GM18867 (cell line): Measurements from ENCODE around the gene BCAR1.
"Not testable (repeated sequence)": the region's sequence is repeated elsewhere in the genome, so short reads cannot be mapped to it uniquely, and the experiment has no call there.

Experiments used
- ATAC-seq: cut with Tn5 transposase; IDR thresholded peaks from one replicate; pipeline ENCODE4 v1.9.1; 2021; ENCODE audit warnings: mild to moderate bottlenecking, moderate library complexity; ENCODE audit not compliant: unreplicated experiment

The BCAR1 gene

DNA sequence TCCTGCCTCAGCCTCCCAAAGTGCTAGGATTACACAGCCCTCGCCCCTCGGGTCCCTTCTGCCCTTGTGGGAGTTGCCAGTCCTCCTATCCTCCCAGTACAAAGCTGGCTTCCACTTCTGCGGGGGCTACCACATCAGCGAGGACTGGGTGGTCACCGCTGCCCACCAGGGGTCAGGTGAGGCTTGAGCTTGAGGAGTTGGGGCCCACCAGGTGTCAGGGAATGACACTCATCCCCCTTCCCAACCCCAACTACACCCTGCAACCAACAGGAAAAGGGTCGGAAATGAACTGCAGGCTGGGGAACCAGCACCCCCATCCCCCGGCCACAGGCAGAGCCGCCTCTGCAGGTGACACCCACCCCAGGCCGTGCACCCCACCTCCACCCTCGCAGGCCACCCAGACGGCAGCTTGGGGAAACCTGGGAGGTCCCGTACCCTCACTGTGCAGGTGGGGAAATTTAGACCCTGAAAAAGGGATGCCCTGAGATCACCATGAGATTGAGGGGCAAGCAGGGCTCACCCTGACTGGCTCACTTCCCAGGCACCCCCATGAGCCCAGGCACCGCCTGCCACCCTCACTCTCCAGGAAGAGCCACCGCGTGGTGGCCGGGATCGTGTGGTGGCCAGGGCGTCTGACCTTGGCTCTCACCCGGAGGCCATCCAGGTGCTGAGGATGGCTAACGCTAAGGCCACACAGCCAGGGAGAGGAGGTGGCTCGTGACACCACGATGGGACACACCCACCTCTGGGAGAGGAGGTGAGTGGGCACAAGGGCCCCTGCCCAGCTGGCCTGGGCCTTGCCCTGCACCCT, 24.7 kb downstream of the BCAR1 start:
- no peak for ATAC-seq

DNA sequence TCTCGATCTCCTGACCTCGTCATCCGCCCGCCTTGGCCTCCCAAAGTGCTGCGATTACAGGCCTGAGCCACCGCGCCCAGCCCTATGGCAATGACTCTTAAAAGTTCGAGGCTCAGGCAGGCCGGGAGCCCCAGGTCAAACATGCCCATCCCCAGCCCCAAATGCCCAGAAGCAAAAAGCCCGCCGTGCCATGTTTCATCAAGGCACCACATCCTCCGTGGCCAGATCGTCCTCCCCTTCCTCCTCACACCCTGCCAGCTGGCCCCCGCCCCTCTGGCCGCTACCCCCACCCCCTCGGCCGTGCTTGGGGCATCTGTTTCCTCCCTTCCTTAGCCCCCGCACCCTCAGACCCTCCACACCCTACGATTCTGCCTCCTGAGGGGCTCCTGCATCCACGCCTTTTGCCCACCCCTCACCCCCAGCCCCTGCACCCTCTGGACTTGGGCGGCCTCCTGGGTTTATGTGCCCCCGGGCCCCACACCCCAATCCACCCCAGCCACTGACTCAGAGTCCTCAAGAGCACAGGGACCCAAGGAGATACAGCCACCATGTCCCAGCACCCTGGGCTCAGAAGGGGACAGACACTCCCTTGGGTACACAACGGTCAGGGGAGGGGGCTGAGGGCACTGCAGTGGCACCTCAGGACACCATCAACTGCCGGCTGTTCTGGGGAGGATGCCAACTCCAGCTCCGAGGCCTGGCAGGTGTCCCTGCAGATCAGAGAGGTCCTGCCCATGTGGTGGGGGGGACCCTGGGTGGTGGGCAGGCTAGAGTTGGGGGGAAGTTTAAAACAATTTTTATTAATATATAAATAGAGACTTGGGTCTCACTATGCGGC, 25.5 kb downstream of the BCAR1 start:
- no peak for ATAC-seq

GRCh38 chr16:75225092-75225491, 26.3 kb downstream of the BCAR1 start:
- no peak for ATAC-seq

DNA sequence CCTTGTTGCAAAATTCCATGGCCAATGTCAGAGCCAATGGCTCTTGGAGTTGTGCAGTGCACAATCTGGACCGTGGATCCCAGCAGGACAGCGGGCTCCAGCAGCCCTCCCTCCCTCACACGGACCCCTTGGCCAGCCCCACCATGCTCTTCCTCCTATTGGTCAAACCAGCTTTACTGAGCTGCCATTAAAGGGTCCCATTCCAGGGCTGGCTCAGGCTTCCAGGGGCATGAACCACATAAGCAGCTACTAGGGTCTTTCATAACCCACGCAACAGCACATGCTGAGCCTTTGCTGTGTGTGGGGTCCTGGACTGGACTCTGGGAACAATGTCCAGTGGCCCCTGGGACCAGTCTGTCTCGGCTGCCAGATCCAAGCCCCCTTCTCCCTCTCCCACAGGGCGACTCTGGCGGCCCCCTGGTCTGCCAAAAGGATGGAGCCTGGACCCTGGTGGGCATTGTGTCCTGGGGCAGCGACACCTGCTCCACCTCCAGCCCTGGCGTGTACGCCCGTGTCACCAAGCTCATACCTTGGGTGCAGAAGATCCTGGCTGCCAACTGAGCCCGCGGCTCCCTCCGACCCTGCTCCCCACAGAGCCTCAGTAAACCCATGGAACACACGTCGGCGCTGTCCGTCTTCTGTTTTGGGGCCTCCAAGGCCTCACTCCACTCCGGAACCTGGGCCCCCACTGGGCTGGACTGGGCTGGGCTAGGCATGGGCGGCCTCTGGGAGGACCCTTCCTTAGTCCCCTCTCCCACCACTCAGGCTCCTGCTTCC, 26.9 kb downstream of the BCAR1 start:
- ATAC-seq = no peak

DNA sequence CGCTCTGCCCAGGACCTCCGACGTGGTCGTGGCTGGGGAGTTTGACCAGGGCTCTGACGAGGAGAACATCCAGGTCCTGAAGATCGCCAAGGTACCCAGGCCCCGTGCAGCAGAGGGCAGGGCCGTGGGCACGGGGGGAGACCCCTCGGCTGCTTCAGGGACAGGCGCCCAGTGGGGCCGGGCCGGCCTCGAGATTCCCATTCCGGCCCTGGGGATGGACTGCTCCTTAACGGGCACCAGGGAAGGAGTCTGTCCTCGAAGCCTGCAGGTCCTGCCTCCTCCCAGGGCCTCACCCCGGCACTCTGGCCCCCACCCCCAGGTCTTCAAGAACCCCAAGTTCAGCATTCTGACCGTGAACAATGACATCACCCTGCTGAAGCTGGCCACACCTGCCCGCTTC, 28.3 kb downstream of the BCAR1 start:
- ATAC-seq = not testable (repeated sequence)

DNA sequence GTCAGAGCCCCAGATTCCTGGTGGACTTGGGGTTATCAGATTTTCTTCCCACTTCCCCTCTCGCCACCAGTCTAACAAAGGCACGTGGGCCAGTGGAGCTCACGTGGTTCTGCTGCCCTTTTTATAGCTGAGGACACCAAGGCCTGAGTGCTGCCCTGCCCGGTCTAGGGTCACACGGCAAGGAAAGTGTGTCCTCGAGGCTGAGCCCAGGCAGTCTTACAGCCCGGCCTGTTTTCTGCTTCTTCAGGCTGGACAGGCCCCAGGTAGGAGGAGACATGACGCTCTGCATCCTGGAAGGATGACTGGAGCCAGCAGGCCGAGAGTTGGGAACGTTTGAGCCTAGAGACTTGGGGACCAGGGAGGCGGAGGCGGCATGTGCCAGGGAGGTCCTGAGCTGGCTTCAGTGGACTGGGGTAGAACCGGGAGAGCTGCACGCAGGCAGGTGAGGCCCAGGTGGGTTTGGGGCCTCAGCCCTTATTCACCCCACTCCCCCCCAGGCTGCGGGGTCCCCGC, 29.1 kb downstream of the BCAR1 start:
- ATAC-seq = no peak

DNA sequence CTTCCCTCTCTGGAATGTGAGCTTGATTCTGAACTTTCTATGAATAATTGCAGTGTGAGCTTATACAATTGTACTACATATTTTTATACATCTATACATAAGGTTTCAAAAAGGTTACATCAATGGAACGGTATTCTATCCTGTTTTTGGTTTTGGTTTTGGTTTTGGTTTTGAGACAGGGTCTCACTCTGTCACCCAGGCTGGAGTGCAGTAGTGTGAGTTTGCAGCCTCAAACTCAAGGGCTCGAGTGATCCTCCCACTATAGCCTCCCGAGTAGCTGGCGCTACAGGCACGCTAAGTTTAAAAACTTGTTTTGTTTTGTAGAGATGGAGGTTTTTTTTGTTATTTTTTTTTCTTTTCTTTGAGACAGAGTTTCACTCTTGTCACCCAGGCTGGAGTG, 31.6 kb downstream of the BCAR1 start:
- ATAC-seq = no peak

DNA sequence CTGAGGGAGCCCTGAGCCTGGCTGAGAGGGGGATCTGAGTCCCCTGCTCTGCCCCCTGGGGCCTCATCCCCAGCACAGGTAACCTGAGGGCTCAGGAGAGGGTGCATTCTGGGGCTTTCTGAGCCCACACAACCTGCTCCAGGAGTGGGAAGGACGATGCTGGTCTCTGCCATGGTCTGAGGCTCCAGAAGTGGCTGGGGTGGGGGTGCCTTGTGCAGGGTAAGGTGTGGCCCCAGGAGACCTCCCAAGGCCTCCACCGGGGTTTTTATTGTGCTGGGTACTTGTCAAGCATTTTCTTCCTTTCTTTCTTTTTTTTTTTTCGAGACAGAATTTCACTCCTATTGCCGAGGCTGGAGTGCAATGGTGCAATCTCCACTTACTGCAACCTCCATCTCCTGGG, 32.3 kb downstream of the BCAR1 start:
- ATAC-seq = no peak

DNA sequence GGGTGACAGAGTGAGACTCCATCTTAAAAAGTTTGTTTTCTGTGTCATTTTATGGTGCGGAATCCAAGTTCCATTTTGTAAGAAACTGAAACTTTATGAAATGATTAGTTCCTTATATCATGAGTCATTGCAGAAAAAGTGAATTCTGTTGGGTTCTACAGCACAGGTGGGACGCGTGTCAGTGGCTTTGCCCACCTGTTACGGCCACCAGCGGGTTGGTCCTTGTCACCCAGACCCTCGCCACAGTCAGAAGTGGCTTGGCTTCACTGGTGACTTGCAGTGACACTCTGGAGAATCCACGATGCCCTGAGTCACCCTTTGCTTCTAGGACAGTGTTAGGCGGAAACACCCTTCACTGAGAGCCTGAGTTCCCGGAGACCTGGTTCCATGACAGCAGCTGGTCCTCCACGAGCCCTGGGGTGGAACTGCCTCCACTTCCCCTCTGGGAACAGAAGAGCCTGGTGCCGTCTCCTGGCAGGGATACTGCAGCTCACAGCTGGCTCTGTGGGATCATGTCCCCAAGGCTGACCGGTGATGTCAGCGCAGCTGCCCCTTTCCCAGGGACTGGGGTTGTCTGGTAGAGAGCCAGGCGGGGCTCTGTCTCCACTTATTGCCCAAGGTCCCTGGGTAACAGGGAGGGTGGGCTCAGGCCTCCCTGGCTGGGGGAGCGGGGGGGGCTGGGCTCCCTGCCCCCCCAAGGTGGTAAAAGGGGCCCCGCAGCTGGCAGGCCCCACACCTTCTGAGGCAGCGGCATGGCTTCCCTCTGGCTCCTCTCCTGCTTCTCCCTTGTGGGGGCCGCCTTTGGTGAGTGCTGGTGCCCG, 33.0 kb downstream of the BCAR1 start, which contains the start of gene CTRB1:
CTRB1 (plus strand) TSS at position 733 of the 821 bp plus-strand sequence; CDS start at position 753, 20 bp downstream.
- ATAC-seq = peak; percentile 78

GRCh38 chr16:75217389-75217851, 34.0 kb downstream of the BCAR1 start:
- ATAC-seq = no peak

GRCh38 chr16:75216576-75216975, 34.8 kb downstream of the BCAR1 start:
- no peak for ATAC-seq

- ATAC-seq = no peak
Measured at GRCh38 chr16:75216127-75216526, 35.3 kb downstream of the BCAR1 start.

DNA sequence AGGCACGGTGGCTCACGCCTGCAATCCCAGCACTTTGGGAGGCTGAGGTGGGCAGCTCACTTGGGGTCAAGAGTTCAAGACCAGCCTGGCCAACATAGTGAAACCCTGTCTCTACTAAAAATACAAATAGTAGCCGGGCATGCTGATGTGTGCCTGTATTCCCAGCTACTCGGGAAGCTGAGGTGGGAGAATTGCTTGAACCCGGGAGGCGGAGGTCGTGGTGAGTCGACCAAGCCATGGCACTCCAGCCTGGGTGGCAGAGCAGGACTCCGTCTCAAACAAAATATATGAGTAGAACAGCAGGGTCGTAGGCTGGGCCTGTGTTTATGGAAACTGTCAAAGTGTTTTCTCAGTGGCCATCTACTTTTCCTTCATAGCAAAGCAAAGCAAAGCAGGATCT, 40.1 kb downstream of the BCAR1 start:
- not testable (repeated sequence) for ATAC-seq

DNA sequence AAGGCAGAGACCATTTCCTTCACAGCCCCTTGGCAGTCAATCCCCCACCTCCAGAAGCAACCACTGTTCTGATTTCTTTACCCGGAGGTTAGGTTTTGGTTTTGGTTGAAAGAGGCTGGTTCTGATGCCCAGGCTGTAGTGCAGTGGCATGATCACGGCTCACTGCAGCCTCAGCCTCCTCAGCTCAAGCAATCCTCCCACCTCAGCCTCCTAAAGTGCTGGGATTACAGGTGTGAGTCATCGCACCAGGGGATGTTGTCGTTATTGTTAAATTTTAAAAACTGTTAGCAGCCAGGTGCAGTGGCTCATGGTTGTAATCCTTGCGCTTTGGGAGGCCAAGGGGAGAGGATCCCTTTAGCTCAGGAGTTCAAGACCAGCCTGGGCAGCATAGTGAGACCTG, 41.5 kb downstream of the BCAR1 start:
- ATAC-seq = no peak

GRCh38 chr16:75209514-75209913, 41.9 kb downstream of the BCAR1 start:
- not testable (repeated sequence) for ATAC-seq

DNA sequence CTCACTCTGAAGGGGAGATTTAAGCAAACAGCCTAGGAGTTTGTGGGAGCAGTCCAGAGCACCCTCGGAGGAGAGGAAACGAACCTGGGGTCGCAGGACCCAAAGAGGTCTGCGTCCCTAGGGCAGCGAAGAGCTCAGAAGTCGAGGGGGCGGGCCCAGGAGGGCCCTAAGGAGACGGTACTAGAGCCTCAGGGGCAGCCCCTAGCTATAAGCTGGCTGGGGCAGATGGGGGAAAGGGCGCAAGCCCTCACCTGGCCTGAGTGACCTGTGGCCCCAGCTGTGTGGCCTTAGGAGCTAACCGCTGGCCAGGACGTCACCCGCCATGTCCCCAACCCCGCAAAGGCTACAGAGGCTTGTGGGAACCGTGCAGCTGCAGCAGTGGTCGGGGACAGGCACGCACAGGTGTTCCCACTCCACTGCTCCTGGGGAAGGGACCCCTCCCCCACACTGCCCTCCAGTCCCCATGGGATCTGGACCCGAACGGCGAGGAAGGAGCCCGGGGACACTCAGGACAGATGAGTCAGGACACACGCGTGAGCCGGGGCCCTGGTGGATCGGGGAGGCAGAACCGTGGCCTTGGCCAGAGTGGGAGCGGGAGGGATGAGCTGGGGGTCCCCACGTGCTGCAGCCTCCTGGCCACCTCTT, 42.4 kb downstream of the BCAR1 start:
- no peak for ATAC-seq

- ATAC-seq = no peak
Measured at GRCh38 chr16:75208242-75208825, 43.1 kb downstream of the BCAR1 start.

DNA sequence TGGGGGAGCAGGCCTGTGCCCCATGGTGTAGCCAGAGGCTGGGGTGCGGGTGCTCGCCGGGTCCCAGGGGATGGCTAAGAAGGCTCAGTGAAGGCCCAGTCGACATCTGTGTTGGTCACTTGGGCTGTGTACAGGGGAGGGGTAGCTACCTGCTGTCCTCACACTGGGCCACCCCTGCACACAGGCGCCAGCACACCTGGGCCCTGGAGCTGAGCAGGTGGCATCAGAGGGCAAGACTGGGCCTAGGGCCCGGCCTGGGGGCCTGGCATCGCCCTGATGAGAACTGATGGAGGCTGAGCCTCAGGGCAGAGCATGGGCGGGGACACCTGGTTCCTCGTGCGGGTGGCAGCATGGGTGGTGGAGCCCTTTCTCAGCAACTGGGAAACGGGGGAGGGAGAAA, 43.6 kb downstream of the BCAR1 start:
- ATAC-seq = no peak
